Frontal cortex (tissue), 4 donors: ENCODE data around the gene GNB3. TPM values are rescaled to one million over a fixed set of nuclear protein-coding genes. Genes with fewer than 3 reads are reported as not detected.
"Not testable (repeated sequence)": the region's sequence is repeated elsewhere in the genome, so short reads cannot be mapped to it uniquely, and the experiment has no call there.

Source experiments
- DNase-seq, 2 donors: peaks; one replicate each; pipeline ENCODE4 v3.0.0; 2012; ENCODE audit warnings: low spot score in 2 of 2
- FAIRE-seq: peaks from 2 replicates; lab custom pipeline; 2012; peaks lifted over from hg19 to GRCh38; lab: Jason Lieb, UNC
- total RNA-seq: library from RNA; depleted of rRNA; stranded (reverse); fragments of >200 nt; gene quantifications from one replicate; pipeline ENCODE4 v1.2.3, GENCODE V29; 2014
- donor health status: control.
- donor health status: control.
- donor health status: control.

The GNB3 gene
- total RNA-seq, 1 donor from 2014 or later: 1.2 TPM

DNA sequence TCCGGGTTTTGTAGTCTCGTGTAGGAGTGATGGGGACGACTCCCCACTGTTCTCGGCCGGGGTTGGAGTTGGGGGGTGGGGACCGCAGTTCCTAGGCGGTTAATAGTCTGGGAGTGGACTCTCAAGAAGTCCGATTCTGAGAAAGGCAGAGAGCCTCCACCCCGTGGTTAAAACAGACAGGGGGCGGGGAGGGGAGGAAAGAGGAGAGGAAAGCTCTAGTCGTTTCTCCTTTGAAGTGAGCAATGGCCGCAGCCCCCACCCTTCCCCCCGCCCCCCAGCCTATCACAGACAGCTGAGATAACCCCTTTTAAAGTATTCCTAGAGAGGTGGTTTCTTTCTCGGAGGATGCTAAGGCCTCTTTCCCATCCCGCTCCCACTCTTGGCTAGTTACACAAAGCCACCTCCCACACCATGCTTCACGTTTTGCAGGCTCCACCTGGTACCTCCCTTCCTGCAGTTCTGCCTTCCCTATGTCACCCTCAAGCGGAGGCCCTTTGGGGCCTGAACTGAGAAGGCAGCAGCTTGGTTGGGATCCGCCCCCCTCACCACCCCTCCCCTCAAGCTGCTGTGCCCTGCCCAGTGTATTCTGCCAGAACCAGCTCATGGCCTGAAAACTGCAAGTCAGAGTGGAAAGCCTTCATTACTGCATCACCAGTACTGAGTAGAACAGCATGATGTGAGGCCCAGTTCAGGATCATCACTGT lies 12.1 kb downstream of the GNB3 start:
- DNase-seq (peak in 1 of 2 donors; percentile 60), FAIRE-seq (no peak)

DNA sequence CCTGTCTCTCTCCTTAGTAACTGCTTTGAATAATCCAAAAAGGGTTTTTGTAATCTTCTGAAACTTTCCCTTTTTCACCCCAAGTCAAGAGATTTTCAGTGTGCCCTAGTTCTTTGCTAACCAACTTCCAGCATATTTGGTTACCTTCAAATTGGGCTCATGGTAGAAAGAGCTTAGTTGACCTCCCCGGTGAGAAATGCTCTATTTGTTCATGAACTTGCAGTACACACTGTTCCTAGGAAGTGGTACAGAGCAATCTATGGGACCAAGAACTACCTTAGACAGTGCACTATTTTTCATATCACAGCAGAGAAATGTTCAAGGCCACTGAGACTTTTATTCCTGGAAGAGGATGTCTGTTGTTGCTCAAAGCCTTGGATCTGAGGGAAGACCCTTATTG lies 12.9 kb downstream of the GNB3 start:
- no peak for FAIRE-seq
- no peak for DNase-seq

- no peak for FAIRE-seq
- no peak for DNase-seq
Measured at GRCh38 chr12:6854036-6854435, 13.3 kb downstream of the GNB3 start.

- DNase-seq (no peak), FAIRE-seq (no peak)
Measured at GRCh38 chr12:6855322-6855721, 14.6 kb downstream of the GNB3 start.

DNA sequence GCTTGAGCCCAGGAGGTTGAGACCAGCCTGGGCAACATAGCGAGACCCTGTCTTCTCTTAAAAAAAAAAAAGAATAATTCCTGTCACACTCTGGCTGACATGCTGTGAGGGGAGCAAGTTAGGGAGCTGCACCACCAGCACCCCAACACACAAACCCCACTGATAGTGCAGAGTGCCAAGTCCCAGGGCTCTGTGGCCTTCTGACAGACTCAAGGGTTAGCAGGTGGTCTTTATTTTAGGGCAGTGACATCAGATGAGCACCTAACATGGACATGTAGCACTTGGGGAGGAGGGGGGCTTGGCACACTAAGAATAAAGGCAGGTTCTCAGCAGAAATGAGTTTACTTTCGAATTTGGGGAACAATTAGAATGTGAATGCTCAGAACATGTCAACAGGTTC lies 18.1 kb downstream of the GNB3 start:
- DNase-seq: no peak
- no peak for FAIRE-seq

DNA sequence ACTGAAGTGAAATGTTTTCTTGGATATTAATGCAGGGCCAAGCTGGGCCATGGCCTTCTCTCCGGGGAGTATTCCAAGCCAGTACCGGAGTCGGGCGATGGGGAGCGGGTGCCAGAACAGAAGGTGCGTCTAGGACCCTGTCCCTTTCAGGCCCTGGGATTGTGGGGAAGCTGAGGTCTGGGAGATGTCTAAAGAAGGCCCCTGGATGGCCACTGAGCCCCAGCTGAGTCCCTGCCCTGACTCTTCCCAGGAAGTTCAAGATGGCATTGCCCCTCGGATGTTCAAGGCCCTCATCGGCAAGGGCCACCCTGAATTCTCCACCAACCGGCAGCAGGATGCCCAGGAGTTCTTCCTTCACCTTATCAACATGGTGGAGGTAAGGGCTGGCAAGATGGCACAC lies 19.4 kb downstream of the GNB3 start:
- no peak for DNase-seq
- no peak for FAIRE-seq

GRCh38 chr12:6860942-6861341 lies 20.2 kb downstream of the GNB3 start:
- FAIRE-seq (no peak), DNase-seq (no peak)

DNA sequence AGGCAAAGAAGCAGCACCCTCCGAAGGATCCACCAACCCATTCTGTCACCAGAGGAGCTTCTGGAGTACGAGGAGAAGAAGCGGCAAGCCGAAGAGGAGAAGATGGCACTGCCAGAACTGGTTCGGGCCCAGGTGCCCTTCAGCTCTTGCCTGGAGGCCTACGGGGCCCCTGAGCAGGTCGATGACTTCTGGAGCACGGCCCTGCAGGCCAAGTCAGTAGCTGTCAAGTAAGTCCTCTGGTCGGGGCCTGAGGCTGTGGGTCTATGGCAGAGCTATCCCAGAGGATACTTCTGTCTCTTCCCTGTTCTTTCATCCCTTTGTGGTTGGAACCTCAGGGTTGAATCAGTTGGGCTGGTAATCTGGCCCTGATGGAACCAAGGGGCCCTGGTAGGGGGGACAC lies 20.7 kb downstream of the GNB3 start:
- FAIRE-seq: no peak
- DNase-seq: no peak

DNA sequence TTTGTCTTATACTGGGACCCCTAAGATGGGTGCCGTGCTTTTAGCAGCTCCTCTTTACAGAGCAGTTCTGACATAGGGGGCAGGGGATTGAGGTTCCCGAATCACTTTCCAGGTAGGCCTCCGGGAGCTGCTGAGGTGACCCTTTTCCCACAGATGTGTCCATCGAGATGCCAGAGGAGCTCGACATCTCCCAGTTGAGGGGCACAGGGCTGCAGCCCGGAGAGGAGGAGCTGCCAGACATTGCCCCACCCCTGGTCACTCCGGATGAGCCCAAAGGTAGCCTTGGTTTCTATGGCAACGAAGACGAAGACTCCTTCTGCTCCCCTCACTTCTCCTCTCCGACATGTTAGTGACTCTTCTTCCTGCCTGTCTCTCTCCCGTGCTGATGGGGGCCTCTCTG lies 22.3 kb downstream of the GNB3 start:
- FAIRE-seq (no peak), DNase-seq (no peak)

GRCh38 chr12:6863586-6864321 lies 23.0 kb downstream of the GNB3 start:
- FAIRE-seq: no peak
- DNase-seq: no peak

DNA sequence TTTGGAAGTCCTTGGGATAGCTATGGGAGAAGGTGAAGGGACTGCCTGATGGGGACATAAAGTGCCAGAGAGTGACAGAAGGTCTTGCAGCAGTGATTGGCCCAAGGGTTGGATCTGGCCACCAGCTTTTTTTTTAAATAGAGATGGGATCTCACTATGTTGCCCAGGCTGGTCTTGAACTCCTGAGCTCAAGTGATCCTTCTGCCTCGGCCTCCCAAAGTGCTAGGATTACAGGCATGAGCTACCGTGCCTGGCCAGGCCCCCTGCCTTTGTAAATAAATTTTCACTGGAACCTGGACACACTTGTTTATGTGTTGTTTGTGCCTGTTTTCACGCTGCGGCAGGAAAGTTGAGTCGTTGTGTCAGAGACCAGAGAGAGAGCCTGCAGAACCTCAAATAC lies 24.6 kb downstream of the GNB3 start:
- DNase-seq, FAIRE-seq: not testable (repeated sequence)

- FAIRE-seq (no peak), DNase-seq (no peak)
Measured at GRCh38 chr12:6866163-6866919, 25.6 kb downstream of the GNB3 start.

GRCh38 chr12:6866920-6867412 lies 26.2 kb downstream of the GNB3 start:
- FAIRE-seq (no peak), DNase-seq (peak in 1 of 2 donors; percentile 34)

DNA sequence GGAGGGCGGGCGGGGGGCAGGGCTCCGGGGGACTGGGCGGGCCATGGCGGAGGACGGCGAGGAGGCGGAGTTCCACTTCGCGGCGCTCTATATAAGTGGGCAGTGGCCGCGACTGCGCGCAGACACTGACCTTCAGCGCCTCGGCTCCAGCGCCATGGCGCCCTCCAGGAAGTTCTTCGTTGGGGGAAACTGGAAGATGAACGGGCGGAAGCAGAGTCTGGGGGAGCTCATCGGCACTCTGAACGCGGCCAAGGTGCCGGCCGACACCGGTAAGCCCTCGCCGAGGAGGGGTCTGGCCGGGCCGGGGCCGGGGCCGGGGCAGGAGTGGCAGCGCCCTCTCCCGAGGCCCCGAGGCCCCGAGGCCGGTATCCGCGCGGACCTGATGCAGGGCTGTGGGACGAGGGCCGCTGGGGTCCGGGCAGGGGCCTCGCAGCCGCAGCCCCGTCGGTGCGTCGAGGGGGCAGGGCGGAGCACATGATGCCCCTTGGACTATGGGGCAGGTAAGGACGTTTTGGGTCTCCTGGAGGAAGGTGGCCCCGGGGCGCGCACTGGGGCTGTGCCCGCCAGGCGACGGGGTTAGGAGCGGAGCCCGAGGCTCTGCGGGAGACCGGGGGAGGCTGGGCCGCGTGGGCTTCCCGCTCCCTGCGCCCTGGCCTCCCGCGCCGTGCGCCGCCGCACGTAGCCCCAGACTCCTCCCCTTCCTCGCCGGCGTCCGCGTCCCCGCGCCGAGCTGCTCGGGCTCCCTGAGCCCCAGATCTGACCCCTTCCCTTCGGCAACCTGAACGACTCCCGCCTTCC lies 26.9 kb downstream of the GNB3 start, which contains the start of gene TPI1:
TPI1 (plus strand) TSS at position 119 of the 798 bp plus-strand sequence; CDS start at position 155, 36 bp downstream.
- DNase-seq (peak; percentile 96 to 99), FAIRE-seq (no peak)

DNA sequence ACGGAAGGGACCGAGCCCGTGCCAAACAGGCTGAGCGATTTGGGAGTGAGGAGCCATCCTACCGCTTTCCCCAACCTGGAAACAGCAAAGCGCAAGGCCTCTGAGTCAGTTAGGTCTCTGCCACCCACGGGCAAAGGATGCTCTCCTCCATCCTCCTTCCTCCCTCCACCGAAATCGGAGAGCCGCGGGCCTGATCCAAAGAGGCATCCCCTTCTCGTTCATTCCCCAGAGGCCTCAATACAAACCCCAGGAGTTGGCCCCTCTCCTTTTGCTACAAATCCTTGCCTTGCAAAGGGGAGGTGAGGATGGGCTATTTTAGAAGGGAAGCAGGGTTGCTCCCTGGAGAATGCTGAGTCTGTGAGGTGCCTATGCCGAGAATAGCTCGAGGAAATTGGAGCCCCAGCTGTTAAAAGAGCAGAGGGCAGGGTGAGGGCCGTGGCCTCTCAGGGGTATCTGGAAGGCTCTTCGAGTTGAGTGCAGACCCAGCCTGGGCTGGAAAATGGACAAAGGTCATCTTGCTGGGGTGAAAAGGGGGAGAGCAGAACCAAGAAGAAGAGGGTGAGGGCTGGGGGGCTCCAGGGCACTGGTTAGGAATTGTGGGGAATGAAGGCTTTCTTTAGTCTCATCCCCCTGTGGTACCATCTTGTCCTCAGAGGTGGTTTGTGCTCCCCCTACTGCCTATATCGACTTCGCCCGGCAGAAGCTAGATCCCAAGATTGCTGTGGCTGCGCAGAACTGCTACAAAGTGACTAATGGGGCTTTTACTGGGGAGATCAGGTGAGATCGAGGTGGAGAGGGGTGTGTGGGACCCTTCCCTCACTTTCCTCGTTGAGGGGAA lies 27.7 kb downstream of the GNB3 start:
- DNase-seq (no peak), FAIRE-seq (no peak)

DNA sequence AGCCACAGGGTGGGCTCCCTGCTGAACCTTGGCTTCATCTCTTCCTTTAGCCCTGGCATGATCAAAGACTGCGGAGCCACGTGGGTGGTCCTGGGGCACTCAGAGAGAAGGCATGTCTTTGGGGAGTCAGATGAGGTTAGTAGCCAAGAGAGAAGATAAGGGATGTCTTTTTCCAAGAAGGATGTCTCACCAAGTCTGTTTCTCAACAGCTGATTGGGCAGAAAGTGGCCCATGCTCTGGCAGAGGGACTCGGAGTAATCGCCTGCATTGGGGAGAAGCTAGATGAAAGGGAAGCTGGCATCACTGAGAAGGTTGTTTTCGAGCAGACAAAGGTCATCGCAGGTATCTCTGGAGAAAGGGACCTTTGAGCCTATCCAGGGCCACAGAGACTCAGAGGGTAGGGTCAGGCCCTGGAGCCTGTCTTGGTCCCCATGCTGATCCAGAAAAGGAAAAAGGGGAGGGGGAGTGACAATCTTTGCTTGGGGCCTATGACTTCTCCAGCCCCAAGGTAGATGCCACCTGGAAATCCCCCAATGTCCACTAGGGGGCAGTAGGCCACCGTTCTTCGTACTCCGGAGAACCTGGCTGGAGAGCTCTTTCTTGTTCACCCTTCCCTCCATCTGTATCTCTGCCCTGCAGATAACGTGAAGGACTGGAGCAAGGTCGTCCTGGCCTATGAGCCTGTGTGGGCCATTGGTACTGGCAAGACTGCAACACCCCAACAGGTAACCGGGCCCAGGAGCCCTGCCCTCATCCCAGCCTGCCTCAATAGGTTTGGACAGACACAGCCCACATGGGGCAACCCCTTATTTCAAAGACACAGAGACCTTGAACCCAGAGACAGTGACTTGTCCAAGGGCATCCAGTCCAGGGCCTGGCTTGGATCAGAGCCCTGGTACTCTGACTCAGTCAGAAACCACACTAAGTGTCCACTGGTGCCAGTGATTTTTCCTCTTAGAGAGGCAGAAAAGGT lies 28.6 kb downstream of the GNB3 start:
- FAIRE-seq (no peak), DNase-seq (peak; percentile 75 to 78)

GRCh38 chr12:6870304-6870703 lies 29.6 kb downstream of the GNB3 start:
- FAIRE-seq, DNase-seq: not testable (repeated sequence)
